HepG2 (cell line): ENCODE measurements around the gene NTM. TPM values are rescaled to one million over a fixed set of nuclear protein-coding genes. Genes with fewer than 3 reads are reported as not detected.

ENCODE experiments used
- ATAC-seq: fragments of 200-7000 bp; cut with Tn5 transposase; 3 replicates; pipeline ENCODE4 v1.9.1; 2020; ENCODE audit warnings: mild to moderate bottlenecking, moderate library complexity
- BruUV-seq: library from RNA; stranded (reverse); fragments of 400-500 nt; replicated peaks from 2 replicates; lab custom pipeline; 2021; lab: Mats Ljungman, UMichigan
- CTCF ChIA-PET: fragments of 300-600 bp; formaldehyde crosslinking; extraction: SDS; loops from one replicate; lab custom pipeline; 2021; ENCODE audit warnings: low total read pairs, inconsistent platforms, low intra/inter-chr PET ratio; lab: Yijun Ruan, JAX
- POLR2A ChIA-PET: fragments of 350-600 bp; sonication (Branson Sonifier 250); formaldehyde crosslinking; loops from one replicate; lab custom pipeline; 2020; ENCODE audit warnings: antibody characterized with exemption, inconsistent platforms; lab: Yijun Ruan, JAX
- DNase-seq: peaks from one replicate; pipeline ENCODE4 v3.0.0-alpha.2; 2015; ENCODE audit warnings: low spot score
- FAIRE-seq: peaks from 3 replicates; lab custom pipeline; 2011; peaks lifted over from hg19 to GRCh38; lab: Jason Lieb, UNC
- H2AFZ ChIP-seq: one replicate; pipeline ENCODE4 v1.6.1; 2011; ENCODE audit warnings: low read length, inconsistent platforms
- H3K27ac ChIP-seq: fragments of 300-600 bp; 3 replicates; pipeline ENCODE4 v1.8.0; 2011; ENCODE audit warnings: mixed run types, mild to moderate bottlenecking, mixed read lengths, low read length, inconsistent platforms; ENCODE audit not compliant: insufficient read depth; ENCODE audit errors: extremely low read length
- H3K27me3 ChIP-seq, 2 experiments: fragments of 200-600 bp in 1 of 2; 2 replicates in 1 of 2; 3 replicates in 1 of 2; pipeline versions ENCODE4 v1.6.0 to v1.8.0; 2011; ENCODE audit warnings: low read length in 2 of 2, mild to moderate bottlenecking in 2 of 2, moderate library complexity in 2 of 2, inconsistent platforms in 1 of 2; ENCODE audit not compliant: insufficient read depth in 2 of 2, control insufficient read depth in 1 of 2
- H3K36me3 ChIP-seq, 2 experiments: fragments of 200-600 bp in 1 of 2; replicated peaks in 1 of 2; 2 replicates in 1 of 2; 3 replicates in 1 of 2; pipeline versions ENCODE4 v1.5.1 to v1.8.0; 2011; ENCODE audit warnings: low read length in 2 of 2, inconsistent platforms in 1 of 2; ENCODE audit not compliant: insufficient read depth in 2 of 2, control insufficient read depth in 1 of 2
- H3K4me1 ChIP-seq: 2 replicates; pipeline ENCODE4 v1.5.1; 2012; ENCODE audit warnings: low read length, inconsistent platforms; ENCODE audit not compliant: insufficient read depth
- H3K4me2 ChIP-seq: 2 replicates; pipeline ENCODE4 v1.6.0; 2011; ENCODE audit warnings: low read depth, low read length, inconsistent platforms
- H3K4me3 ChIP-seq, 3 experiments: fragments of 200-600 bp in 1 of 3; sonication (generic), shearing (Covaris generic) in 1 of 3; replicated peaks in 1 of 3; 2 replicates each; pipeline ENCODE4 v1.5.1; 2011 to 2016; ENCODE audit warnings: low read length in 3 of 3, inconsistent platforms in 2 of 3, low read depth in 2 of 3, mild to moderate bottlenecking in 2 of 3, control low read depth in 1 of 3, mixed read lengths in 1 of 3; ENCODE audit not compliant: insufficient read depth in 1 of 3
- H3K79me2 ChIP-seq: one replicate; pipeline ENCODE4 v1.6.1; 2011; ENCODE audit warnings: low read length, inconsistent platforms; ENCODE audit not compliant: insufficient read depth
- H3K9ac ChIP-seq: 2 replicates; pipeline ENCODE4 v1.6.0; 2011; ENCODE audit warnings: mild to moderate bottlenecking, low read depth, low read length, inconsistent platforms; ENCODE audit not compliant: insufficient read depth
- H3K9me3 ChIP-seq: 2 replicates; pipeline ENCODE4 v1.5.1; 2012; ENCODE audit warnings: mild to moderate bottlenecking, low read length
- H4K20me1 ChIP-seq: 2 replicates; pipeline ENCODE4 v1.6.0; 2011; ENCODE audit warnings: inconsistent platforms, mild to moderate bottlenecking, low read length, moderate library complexity; ENCODE audit not compliant: insufficient read depth
- BRD4 ChIP-seq: sonication (generic); formaldehyde crosslinking; IDR thresholded peaks from 2 replicates; pipeline ENCODE4 v1.4.0; 2020; ENCODE audit warnings: missing genetic modification reagents
- RXRB ChIP-seq: IDR thresholded peaks from 2 replicates; pipeline ENCODE4 v1.6.1; 2016; ENCODE audit warnings: borderline replicate concordance, missing genetic modification reagents, missing compliant biosample characterization
- ZNF639 ChIP-seq: conservative IDR thresholded peaks from 2 replicates; pipeline ENCODE4 v1.6.1; 2018; ENCODE audit warnings: missing genetic modification reagents
- WGBS: methylation state at CpG from one replicate; pipeline ENCODE4 v1.1.6; 2017; ENCODE audit warnings: low lambda C conversion rate; 5-methylcytosine and 5-hydroxymethylcytosine counted together
- in situ Hi-C: cut with HindIII; loops from 2 replicates; pipeline ENCODE4 v1.10.0; 2017; ENCODE audit warnings: low pct_unique_long_range_greater_than_20kb; ENCODE audit not compliant: extremely low pct_ligation_motif_present
- intact Hi-C: fragments of 100-400 bp; cut with micrococcal nuclease; formaldehyde crosslinking; loops from one replicate; pipeline ENCODE4 v1.10.0; 2022; ENCODE audit not compliant: unreplicated experiment
- polyA plus RNA-seq, 8 experiments: library from polyadenylated mRNA; depleted of rRNA in 3 of 8; stranded (reverse) in 7 of 8; unstranded in 1 of 8; fragments of >200 nt; fragmentation: Illumina TruSeq in 4 of 8; extraction: Trizol in 4 of 8; gene quantifications; 2 replicates each; pipeline versions ENCODE4 v1.2.1 to v1.2.3, GENCODE V29; 2011 to 2016; ENCODE audit warnings: low read depth in 4 of 8, missing spikeins in 1 of 8, mixed read lengths in 1 of 8; ENCODE audit not compliant: insufficient read depth in 1 of 8
- total RNA-seq, 5 experiments: library from RNA; depleted of rRNA; stranded (reverse); fragments of >200 nt; fragmentation: Illumina TruSeq; extraction: Trizol; gene quantifications; 2 replicates each; pipeline ENCODE4 v1.2.3, GENCODE V29; 2016; ENCODE audit warnings: low read depth in 1 of 5
- TF ChIP-seq, protein P1 (sequence below), 2 experiments: sonication (generic) in 1 of 2; formaldehyde crosslinking in 1 of 2; IDR thresholded peaks; 2 replicates each; pipeline versions ENCODE4 v1.4.0 to v1.6.1; 2018 to 2020; ENCODE audit warnings: missing genetic modification reagents in 2 of 2, borderline replicate concordance in 1 of 2, low read depth in 1 of 2, mild to moderate bottlenecking in 1 of 2, missing biosample characterization in 1 of 2
- TF ChIP-seq, protein P2 (sequence below): sonication (generic); formaldehyde crosslinking; conservative IDR thresholded peaks from 2 replicates; pipeline ENCODE4 v1.4.0; 2020; ENCODE audit warnings: missing genetic modification reagents
- TF ChIP-seq, protein P3 (sequence below): sonication (generic); formaldehyde crosslinking; IDR thresholded peaks from 2 replicates; pipeline ENCODE4 v1.4.0; 2020; ENCODE audit warnings: missing genetic modification reagents
- TF ChIP-seq, protein P4 (sequence below): sonication (generic); formaldehyde crosslinking; IDR thresholded peaks from 2 replicates; pipeline ENCODE4 v1.4.0; 2020; ENCODE audit warnings: missing genetic modification reagents, mild to moderate bottlenecking, borderline replicate concordance

The NTM gene
- total and polyA plus RNA-seq, 2 of the 13 experiments (the other 11 are each of a cell fraction or from before 2014, with no cell fraction given) = not detected

DNA sequence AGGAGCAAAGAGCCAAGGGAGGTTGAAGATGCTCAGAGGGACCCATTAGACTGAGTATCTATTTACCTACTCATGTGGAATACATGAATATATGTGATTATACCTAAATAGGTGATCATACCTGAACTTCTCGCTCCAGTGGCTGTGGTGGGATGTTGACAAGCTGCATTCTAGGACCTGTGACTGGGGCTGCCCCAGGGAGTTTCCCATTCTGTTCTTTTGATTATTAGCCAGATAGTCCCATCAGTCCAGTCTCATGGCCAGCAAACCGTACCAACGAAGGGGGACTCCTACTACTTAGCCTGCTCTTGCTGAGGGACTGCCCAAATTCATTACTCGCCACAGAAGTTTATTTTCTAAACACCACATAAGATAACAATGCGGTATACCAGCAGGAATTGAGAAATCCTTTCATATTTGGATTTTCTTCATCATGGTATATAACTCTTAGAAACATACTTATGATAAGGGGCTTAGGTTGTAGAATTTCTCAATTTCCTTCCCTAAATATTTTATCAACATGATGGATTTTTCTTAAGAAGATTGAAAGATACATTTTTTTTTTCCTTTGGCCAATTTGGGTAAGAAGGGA, 273.9 kb downstream of the NTM start:
- H3K4me2 ChIP-seq = no peak overlapping the region
- no peaks in the 10 kb centered on the region for H3K79me2 ChIP-seq
- no peak for DNase-seq
- H3K4me1 ChIP-seq = no peaks in the 10 kb centered on the region
- intact Hi-C loops = no loop called here
- H3K9ac ChIP-seq = no peak overlapping the region
- no peaks in the 10 kb centered on the region for H4K20me1 ChIP-seq
- ATAC-seq = no peak
- H3K27ac ChIP-seq = no peak overlapping the region
- H3K36me3 ChIP-seq = no peaks in the 10 kb centered on the region
- H3K27me3 ChIP-seq = peaks cover 1 to 27% of the 10 kb centered on the region in 2 experiments; a peak in 2 of 5 replicates
- ChIA-PET POLR2A (no interaction called here), CTCF (no interaction called here)
- no peak overlapping the region for H2AFZ ChIP-seq
- in situ Hi-C loops = no loop called here
- 21% methylated on average over 2 of the region's 5 CpGs for whole genome bisulfite sequencing
- BruUV-seq = no TSS peak
- no peaks in the 10 kb centered on the region for H3K9me3 ChIP-seq
- FAIRE-seq = no peak
- no peak overlapping the region for H3K4me3 ChIP-seq
- TF ChIP-seq, protein P1, sequence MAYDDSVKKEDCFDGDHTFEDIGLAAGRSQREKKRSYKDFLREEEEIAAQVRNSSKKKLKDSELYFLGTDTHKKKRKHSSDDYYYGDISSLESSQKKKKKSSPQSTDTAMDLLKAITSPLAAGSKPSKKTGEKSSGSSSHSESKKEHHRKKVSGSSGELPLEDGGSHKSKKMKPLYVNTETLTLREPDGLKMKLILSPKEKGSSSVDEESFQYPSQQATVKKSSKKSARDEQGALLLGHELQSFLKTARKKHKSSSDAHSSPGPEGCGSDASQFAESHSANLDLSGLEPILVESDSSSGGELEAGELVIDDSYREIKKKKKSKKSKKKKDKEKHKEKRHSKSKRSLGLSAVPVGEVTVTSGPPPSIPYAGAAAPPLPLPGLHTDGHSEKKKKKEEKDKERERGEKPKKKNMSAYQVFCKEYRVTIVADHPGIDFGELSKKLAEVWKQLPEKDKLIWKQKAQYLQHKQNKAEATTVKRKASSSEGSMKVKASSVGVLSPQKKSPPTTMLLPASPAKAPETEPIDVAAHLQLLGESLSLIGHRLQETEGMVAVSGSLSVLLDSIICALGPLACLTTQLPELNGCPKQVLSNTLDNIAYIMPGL (CRISPR knock-in tag; IDR thresholded peaks at IDR 0.05; ENCODE audit: borderline replicate concordance in 1 of 2, low read depth in 1 of 2) = no peak
- TF ChIP-seq, protein P2, sequence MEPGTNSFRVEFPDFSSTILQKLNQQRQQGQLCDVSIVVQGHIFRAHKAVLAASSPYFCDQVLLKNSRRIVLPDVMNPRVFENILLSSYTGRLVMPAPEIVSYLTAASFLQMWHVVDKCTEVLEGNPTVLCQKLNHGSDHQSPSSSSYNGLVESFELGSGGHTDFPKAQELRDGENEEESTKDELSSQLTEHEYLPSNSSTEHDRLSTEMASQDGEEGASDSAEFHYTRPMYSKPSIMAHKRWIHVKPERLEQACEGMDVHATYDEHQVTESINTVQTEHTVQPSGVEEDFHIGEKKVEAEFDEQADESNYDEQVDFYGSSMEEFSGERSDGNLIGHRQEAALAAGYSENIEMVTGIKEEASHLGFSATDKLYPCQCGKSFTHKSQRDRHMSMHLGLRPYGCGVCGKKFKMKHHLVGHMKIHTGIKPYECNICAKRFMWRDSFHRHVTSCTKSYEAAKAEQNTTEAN (CRISPR knock-in tag) = no peak
- TF ChIP-seq RXRB (CRISPR knock-in tag) (no peak), ZNF639 (CRISPR knock-in tag) (no peak), BRD4 (no peak)
- TF ChIP-seq, protein P3, sequence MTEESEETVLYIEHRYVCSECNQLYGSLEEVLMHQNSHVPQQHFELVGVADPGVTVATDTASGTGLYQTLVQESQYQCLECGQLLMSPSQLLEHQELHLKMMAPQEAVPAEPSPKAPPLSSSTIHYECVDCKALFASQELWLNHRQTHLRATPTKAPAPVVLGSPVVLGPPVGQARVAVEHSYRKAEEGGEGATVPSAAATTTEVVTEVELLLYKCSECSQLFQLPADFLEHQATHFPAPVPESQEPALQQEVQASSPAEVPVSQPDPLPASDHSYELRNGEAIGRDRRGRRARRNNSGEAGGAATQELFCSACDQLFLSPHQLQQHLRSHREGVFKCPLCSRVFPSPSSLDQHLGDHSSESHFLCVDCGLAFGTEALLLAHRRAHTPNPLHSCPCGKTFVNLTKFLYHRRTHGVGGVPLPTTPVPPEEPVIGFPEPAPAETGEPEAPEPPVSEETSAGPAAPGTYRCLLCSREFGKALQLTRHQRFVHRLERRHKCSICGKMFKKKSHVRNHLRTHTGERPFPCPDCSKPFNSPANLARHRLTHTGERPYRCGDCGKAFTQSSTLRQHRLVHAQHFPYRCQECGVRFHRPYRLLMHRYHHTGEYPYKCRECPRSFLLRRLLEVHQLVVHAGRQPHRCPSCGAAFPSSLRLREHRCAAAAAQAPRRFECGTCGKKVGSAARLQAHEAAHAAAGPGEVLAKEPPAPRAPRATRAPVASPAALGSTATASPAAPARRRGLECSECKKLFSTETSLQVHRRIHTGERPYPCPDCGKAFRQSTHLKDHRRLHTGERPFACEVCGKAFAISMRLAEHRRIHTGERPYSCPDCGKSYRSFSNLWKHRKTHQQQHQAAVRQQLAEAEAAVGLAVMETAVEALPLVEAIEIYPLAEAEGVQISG (CRISPR knock-in tag) = no peak
- TF ChIP-seq, protein P4, sequence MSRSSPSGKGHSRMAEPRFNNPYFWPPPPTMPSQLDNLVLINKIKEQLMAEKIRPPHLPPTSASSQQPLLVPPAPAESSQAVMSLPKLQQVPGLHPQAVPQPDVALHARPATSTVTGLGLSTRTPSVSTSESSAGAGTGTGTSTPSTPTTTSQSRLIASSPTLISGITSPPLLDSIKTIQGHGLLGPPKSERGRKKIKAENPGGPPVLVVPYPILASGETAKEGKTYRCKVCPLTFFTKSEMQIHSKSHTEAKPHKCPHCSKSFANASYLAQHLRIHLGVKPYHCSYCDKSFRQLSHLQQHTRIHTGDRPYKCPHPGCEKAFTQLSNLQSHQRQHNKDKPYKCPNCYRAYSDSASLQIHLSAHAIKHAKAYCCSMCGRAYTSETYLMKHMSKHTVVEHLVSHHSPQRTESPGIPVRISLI (CRISPR knock-in tag) = no peak
